Cardiac fibroblast (primary cell): ENCODE data around the gene EEFSEC.

Experiments
- DNase-seq, 2 donors: peaks; one replicate each; pipeline versions ENCODE4 v3.0.0 to v3.0.0-alpha.2; 2010; ENCODE audit warnings: low read depth in 2 of 2
- H3K4me3 ChIP-seq, 2 donors: replicated peaks in 1 of 2; 1 replicate in 1 of 2; 2 replicates in 1 of 2; pipeline ENCODE4 v1.5.1; 2011; ENCODE audit warnings: low read depth in 2 of 2, low read length in 2 of 2, mild to moderate bottlenecking in 2 of 2, moderate library complexity in 1 of 2
- CTCF ChIP-seq: IDR thresholded peaks from one replicate; pipeline ENCODE4 v1.5.1; 2011; ENCODE audit warnings: low read depth, mild to moderate bottlenecking, low read length, inconsistent platforms

The EEFSEC gene

GRCh38 chr3:128447561-128448013 lies 294.3 kb downstream of the EEFSEC start:
- no peak for DNase-seq
- H3K4me3 ChIP-seq = no peak overlapping the region

GRCh38 chr3:128448491-128448890 lies 295.2 kb downstream of the EEFSEC start:
- DNase-seq = no peak
- H3K4me3 ChIP-seq = no peak overlapping the region

More at GRCh38 chr3:128447561-128448013, 294.3 kb downstream of the EEFSEC start:
- TF ChIP-seq CTCF = no peak

GRCh38 chr3:128449111-128449638 lies 295.9 kb downstream of the EEFSEC start:
- peak in 1 of 2 donors; percentile 19 for DNase-seq
- H3K4me3 ChIP-seq = no peak overlapping the region
- TF ChIP-seq CTCF = no peak

More at GRCh38 chr3:128448491-128448890, 295.2 kb downstream of the EEFSEC start:
- TF ChIP-seq CTCF = no peak

- H3K4me3 ChIP-seq = no peak overlapping the region
- no peak for DNase-seq
- no peak for TF ChIP-seq CTCF
Observed at GRCh38 chr3:128452120-128452519, 298.8 kb downstream of the EEFSEC start.

GRCh38 chr3:128452678-128453275 lies 299.5 kb downstream of the EEFSEC start:
- H3K4me3 ChIP-seq = no peak overlapping the region
- TF ChIP-seq CTCF = no peak
- DNase-seq = no peak

GRCh38 chr3:128453501-128454309 lies 300.4 kb downstream of the EEFSEC start:
- TF ChIP-seq CTCF = no peak
- DNase-seq = no peak
- H3K4me3 ChIP-seq = no peak overlapping the region
